Activated CD8-positive, alpha-beta memory T cell treated with anti-CD3 and anti-CD28 coated beads for 4 hours (primary cell): ENCODE results near the gene HOXB2.

Source experiments
- DNase-seq, 2 donors: peaks; one replicate each; pipeline ENCODE4 v3.0.0-alpha.2; 2020; ENCODE audit warnings: low read depth in 2 of 2

HOXB2 gene

GRCh38 chr17:48552466-48553189 lies 7.7 kb upstream of the HOXB2 start:
- no peak for DNase-seq

DNA sequence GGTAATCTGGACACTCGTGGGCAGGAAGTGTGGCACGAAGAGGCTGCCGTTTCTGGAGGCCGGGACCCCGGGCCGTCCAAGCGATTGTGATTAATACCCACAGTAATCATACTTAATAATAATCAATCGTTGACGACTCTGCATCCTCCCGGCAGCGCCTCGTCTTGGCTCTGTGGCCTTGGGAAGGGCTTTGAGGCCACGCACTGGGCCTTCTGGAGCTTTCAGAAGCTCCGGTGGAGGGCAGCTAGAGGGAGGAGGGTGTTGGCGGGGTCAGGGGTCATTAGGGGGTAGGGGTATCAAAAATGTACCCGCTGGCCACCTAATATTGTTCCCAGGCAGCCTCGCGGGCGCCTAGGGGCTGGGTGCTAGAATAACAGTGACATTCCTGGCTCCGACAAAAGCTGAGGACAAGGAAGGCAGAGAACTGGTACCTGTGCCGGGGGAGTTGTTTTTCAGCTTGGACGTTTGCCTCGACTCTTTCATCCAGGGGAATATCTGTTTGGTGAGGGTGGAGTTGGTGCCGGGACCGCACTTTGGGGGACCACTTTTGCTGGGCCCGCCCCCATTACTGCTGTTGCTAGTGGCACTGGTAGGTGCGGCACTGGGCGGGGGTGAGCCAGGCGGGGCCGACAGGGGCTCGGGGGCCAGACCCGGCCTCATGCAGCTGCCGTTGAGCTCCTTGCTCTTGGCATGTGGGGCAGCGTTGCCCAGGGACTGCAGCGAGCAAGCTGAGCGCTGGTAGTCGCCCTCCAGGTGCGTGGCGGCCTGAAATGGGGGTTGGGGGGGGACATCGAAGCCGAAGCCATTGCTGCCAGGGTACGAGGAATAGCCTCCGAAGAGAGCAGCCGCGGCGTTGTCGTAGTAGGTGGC lies 6.9 kb upstream of the HOXB2 start:
- no peak for DNase-seq

GRCh38 chr17:48551214-48551555 lies 6.3 kb upstream of the HOXB2 start:
- DNase-seq = no peak

DNA sequence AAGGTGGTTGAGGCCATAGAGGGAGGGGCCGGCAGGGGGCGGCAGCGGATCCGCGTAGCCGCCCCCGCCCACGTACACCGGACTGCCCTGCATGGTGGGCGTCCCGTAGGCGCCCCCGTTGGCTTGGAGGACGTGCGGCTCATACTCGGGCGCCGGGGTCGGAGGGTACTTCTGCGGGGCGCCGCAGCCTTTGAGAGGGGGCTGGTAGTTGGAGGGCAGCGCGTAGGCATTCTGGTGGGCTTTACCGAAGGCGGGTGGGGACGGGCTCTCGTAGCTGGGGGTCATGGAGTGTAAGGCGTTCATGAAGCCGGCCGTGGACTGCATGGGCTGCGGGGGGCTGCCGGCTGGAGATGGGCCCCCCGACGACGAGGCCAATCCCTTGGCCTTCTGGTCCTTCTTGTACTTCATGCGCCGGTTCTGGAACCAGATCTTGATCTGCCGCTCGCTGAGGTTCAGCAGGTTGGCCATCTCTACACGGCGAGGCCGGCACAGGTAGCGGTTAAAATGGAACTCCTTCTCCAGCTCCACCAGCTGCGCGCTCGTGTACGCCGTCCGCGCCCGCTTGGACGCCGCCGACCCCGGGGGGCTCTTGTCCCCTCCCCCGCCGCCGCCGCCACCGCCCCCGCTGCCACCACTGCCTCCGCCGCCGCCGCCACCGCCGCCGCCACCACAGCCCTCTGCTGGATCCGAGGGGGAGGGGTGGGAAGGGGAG lies 5.7 kb upstream of the HOXB2 start:
- DNase-seq = no peak

GRCh38 chr17:48549914-48550501 lies 5.1 kb upstream of the HOXB2 start:
- no peak for DNase-seq

- DNase-seq = no peak
Measured at GRCh38 chr17:48549281-48549630, 4.3 kb upstream of the HOXB2 start.

DNA sequence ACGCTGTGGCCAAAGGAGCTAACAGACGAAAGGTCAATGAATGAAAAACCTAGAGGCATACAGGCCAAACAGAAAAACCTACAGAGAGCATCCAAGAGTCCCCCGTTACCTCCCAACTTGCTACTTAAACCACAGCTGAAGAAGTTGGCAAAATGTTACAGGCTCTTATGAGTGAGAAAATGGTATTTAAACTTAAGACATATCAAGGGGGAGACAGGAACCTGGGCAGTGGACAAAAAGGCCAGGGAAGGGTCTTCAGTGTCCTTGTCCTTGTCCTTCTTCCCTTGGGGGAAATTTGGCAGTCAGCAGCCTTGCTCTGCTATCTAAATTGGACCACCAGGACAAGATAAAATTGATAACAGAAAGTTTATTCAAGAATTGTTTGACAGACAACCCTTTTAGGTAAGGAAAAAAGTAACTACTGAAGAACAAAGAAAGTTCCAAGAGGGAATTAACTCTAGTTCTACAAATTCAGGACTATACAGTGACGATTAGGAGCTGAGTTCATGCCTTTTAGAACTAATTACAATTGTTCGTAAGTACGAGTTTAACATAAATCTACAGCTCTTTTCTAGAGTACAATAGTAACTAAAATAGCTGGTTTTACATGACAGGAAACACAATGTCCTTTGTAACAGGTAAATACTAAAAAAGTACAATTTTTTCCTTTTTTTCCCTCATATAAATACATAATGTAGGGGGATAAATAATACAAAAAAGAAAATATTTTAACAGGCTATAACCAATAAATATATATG lies 3.8 kb upstream of the HOXB2 start:
- no peak for DNase-seq

DNA sequence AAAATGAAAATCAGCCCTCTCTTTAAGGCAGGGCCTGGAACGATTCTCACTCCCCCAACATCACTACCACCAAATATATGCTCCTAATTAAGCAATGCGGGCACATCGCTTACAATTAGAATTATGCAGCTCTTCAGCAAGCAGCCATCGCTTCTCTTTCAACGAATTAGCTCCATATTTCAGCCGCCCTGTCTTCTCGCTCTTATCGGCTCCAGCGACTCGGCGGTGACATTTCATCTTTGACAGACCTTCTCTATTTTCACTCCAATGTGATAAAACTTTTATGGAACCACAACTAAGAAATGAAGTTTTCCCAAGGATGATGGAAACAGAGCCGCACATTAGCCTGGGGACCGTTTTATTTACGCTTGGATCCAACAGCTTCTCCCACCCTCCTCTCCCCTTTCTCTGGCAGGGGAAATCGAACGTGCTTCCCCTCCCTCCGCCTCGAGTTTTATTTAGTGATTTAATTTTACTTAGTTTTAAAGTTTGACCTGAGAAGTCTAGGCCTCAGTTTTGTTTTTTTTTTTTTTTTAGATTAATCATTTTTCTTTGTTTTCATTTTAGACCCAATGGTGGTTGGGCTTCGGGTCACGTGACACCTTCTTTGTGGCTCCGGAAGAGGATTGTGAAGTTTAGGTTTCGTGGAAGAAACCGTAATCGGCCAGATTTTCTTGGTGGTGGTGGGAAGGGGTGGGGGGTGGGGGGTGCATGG lies 3.1 kb upstream of the HOXB2 start:
- DNase-seq = no peak

- DNase-seq = no peak
Measured at GRCh38 chr17:48546924-48547807, 2.3 kb upstream of the HOXB2 start.

DNA sequence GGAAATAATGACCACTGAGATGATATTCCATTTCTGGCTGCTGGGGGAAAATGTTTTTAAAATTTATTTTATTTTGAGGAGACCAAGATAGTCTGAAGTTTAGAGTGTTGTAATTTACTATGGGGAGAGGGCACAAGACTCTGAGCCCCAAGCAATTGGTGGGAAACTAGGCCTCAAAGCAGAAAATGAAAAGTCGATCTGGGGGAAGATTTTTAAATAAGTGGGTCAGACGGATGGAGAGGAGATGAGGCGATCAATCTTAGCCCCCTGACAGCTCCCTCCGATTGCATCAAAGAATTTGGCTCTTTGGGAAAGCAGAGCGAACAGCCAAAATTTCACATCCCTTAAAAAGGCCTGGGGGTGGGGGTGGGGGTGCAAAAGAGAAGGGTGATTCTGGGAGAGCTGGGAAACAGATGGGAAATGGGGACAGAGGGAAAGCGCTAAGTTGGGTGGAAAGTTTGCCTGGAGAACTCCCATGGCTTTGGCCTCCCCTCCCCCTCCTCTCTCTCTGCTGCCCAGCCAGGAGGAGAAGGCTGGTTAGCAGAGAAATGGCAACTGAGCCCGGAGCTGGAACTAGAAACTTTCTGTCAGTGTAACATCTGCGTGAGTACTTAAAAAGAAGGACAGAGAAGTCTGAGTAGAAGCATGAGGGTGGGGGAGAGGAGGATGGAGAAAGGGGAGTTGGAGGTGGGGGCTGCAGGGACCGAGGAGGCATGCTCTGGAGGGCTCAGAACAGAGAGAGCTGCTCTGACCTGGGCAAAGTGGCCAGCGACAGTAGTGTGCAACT lies 1.4 kb upstream of the HOXB2 start:
- DNase-seq = no peak

DNA sequence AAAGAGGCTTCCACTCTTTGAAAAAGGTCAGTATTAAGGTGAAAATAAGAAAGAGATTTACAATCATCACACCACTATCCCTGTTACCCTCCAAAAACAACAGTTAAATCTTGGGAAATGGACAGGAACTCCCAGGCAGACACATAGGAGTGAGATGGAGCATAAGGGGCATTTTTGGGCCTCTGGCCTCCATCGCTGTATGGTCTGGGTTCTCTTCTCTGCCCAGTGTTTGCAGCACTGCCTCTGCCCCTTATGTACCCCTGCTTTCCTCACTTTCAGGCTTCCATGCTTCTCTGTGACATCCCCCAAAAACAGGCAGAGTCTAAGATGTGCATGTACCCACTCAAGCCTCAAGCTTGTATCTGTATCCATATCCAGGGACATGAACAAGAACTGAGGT lies 630 bp upstream of the HOXB2 start:
- DNase-seq = no peak

- DNase-seq = no peak
Measured at GRCh38 chr17:48544349-48545021, 424 bp downstream of the HOXB2 start.

DNA sequence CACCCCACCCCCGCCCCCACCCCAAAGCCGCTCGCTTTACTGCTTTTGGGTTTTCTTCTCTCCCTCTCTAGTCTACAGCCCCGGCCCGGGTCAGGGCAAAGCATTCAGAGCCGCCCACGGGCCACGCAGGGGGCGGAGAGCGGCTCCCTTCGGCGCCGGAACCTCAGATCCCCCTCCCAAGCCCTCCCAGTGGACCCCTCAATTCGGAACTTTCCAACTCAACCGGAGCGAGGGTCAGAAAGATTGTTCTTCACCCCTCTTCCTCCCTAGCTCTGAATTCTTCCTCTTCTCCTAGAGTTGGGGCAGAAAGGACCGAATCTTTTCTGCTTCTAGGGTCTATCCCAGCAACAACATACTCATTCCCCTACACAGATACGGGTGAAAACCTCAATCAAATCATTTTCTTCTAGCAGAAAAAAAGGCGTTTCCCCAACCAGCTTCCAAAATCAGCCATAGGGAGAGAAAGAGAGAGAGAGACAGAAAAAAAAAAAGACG lies 1.0 kb downstream of the HOXB2 start:
- DNase-seq = no peak

DNA sequence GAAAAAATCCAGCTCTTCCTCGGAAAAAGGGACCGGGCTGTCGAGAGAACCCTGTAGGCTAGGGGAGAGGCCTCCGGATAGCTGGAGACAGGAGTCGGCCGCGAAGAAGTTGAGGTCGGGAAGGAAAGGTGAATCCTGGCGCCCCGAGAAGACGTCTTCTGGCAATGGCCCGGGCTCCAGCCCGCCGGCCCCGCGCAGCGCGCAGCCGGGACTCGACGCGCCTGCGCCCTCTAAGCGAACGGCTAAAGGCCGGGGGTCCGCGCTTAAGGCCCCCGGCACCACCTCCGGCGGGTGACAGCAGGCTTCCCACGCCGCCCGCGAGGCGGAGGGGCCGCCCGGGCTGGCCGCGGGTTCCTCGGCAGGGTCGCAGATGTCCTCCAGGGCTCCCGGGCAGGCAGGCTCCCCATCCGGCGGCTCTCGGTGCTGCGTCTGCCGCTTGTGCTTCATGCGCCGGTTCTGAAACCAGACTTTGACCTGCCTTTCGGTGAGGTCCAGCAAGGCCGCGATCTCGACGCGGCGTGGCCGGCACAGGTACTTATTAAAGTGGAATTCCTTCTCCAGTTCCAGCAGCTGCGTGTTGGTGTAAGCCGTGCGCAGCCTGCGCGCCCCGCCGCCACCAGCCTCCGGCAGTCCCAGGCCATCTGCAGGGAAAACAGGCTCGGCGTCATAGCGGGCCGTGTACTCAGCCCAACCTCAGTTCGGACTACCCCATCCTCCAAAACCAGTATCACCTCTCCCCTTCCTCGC lies 1.6 kb downstream of the HOXB2 start:
- no peak for DNase-seq

- DNase-seq = no peak
Measured at GRCh38 chr17:48542698-48543106, 2.2 kb downstream of the HOXB2 start.

GRCh38 chr17:48542114-48542656 lies 2.7 kb downstream of the HOXB2 start:
- no peak for DNase-seq

GRCh38 chr17:48541577-48542113 lies 3.3 kb downstream of the HOXB2 start:
- no peak for DNase-seq
